Naive thymus-derived CD4-positive, alpha-beta T cell (primary cell): ENCODE measurements around the gene GNA12. TPM values are rescaled to one million over a fixed set of nuclear protein-coding genes. Genes with fewer than 3 reads are reported as not detected.

Experiments
- ATAC-seq: fragments of 150-1000 bp; cut with Tn5 transposase; 2 replicates; pipeline ENCODE4 v1.10.0; 2021; ENCODE audit warnings: mild to moderate bottlenecking, moderate library complexity
- CTCF ChIA-PET: fragments of 350-600 bp; sonication (Branson Sonifier 250); formaldehyde crosslinking; loops from one replicate; lab custom pipeline; 2021; ENCODE audit warnings: antibody characterized with exemption; lab: Charles Lee
- POLR2A ChIA-PET: fragments of 350-600 bp; sonication (Branson Sonifier 250); formaldehyde crosslinking; loops from one replicate; lab custom pipeline; 2021; ENCODE audit warnings: antibody characterized with exemption, inconsistent platforms; lab: Charles Lee
- DNase-seq, 9 donors: peaks; one replicate each; pipeline versions ENCODE4 v3.0.0 to v3.0.0-alpha.2; 2020 to 2022; ENCODE audit warnings: mixed read lengths in 1 of 9
- H3K27ac ChIP-seq: one replicate; pipeline ENCODE4 v1.7.0; 2013; ENCODE audit warnings: mild to moderate bottlenecking, low read depth, low read length, moderate library complexity
- H3K27me3 ChIP-seq, 2 donors: one replicate each; pipeline ENCODE4 v1.7.0; 2013; ENCODE audit warnings: low read length in 2 of 2, mild to moderate bottlenecking in 2 of 2, moderate library complexity in 2 of 2; ENCODE audit not compliant: control insufficient read depth in 2 of 2, insufficient read depth in 2 of 2
- H3K36me3 ChIP-seq, 3 experiments: 1 replicate in 2 of 3; 2 replicates in 1 of 3; pipeline ENCODE4 v1.7.0; 2013; ENCODE audit warnings: low read length in 3 of 3, mild to moderate bottlenecking in 3 of 3, moderate library complexity in 1 of 3; ENCODE audit not compliant: insufficient read depth in 3 of 3, control insufficient read depth in 2 of 3
- H3K4me1 ChIP-seq, 2 donors: one replicate each; pipeline ENCODE4 v1.7.0; 2013; ENCODE audit warnings: low read length in 2 of 2, mild to moderate bottlenecking in 2 of 2, moderate library complexity in 1 of 2; ENCODE audit not compliant: control insufficient read depth in 2 of 2, insufficient read depth in 2 of 2
- H3K4me3 ChIP-seq: 2 replicates; pipeline ENCODE4 v1.7.0; 2013; ENCODE audit warnings: mild to moderate bottlenecking, low read length
- H3K9me3 ChIP-seq, 3 experiments: 1 replicate in 2 of 3; 2 replicates in 1 of 3; pipeline ENCODE4 v1.7.0; 2013; ENCODE audit warnings: low read length in 3 of 3; ENCODE audit not compliant: control insufficient read depth in 2 of 3
- H3K27ac Mint-ChIP-seq, 9 donors: one replicate each; pipeline ENCODE4 v1.8.0; 2020 to 2022; ENCODE audit warnings: mixed read lengths in 9 of 9, mild to moderate bottlenecking in 8 of 9, moderate library complexity in 5 of 9, inconsistent platforms in 2 of 9
- H3K27me3 Mint-ChIP-seq, 5 donors: one replicate each; pipeline ENCODE4 v1.8.0; 2021 to 2022; ENCODE audit warnings: mixed read lengths in 5 of 5, mild to moderate bottlenecking in 1 of 5
- H3K36me3 Mint-ChIP-seq, 5 donors: one replicate each; pipeline ENCODE4 v1.8.0; 2020 to 2022; ENCODE audit warnings: mixed read lengths in 5 of 5, mild to moderate bottlenecking in 3 of 5, inconsistent platforms in 1 of 5
- H3K4me1 Mint-ChIP-seq, 7 donors: one replicate each; pipeline ENCODE4 v1.8.0; 2020 to 2022; ENCODE audit warnings: mixed read lengths in 7 of 7, mild to moderate bottlenecking in 3 of 7, inconsistent platforms in 1 of 7
- H3K4me3 Mint-ChIP-seq, 10 donors: one replicate each; pipeline ENCODE4 v1.8.0; 2020 to 2022; ENCODE audit warnings: mild to moderate bottlenecking in 10 of 10, mixed read lengths in 10 of 10, moderate library complexity in 6 of 10, inconsistent platforms in 2 of 10
- H3K9me3 Mint-ChIP-seq, 11 donors: one replicate each; pipeline ENCODE4 v1.8.0; 2020 to 2022; ENCODE audit warnings: mixed read lengths in 11 of 11, mild to moderate bottlenecking in 4 of 11, inconsistent platforms in 1 of 11, moderate library complexity in 1 of 11
- intact Hi-C, 2 donors: fragments of 100-400 bp; cut with micrococcal nuclease; formaldehyde crosslinking; loops; one replicate each; pipeline ENCODE4 v1.15.1; 2023
- polyA plus RNA-seq, 2 donors: library from polyadenylated mRNA; unstranded; fragments of 300-500 nt; fragmentation: Illumina TruSeq; gene quantifications; one replicate each; pipeline ENCODE4 v1.2.3, GENCODE V29; 2021
- total RNA-seq, 6 experiments: library from RNA in 5 of 6; stranded (reverse) in 5 of 6; gene quantifications; 1 replicate in 5 of 6; 2 replicates in 1 of 6; pipeline ENCODE4 v1.2.3 and lab custom pipeline; 2021 to 2026

GNA12 gene
- total and polyA plus RNA-seq, 7 experiments from 2014 or later: 4.2 to 25.7 (median 18.5) TPM

DNA sequence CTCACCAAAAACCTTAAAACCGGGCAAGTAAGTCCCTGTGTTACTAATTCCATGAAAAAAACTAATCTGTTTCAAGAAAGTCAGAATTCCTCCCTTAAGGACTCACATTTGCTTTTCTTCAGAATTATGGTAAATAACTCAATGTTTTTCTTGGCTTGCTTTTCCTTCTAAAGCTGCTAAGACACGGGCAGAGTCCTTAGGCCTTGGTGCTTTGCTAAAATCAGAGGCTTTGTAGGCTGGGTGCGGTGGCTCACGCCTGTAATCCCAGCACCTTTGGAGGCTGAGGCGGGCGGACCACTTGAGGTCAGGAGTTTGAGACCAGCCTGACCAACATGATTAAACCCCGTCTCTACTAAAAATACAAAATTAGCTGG is 32.0 kb downstream of the GNA12 start:
- Mint-ChIP-seq H3K4me3 (no peak overlapping the region), H3K27me3 (no peaks in the 10 kb centered on the region), H3K27ac (no peak overlapping the region), H3K4me1 (peaks cover 5 to 41% (median 26%) of the 10 kb centered on the region in 7 donors), H3K9me3 (peaks cover 0 to 2% (median 0%) of the 10 kb centered on the region in 11 donors), H3K36me3 (peaks cover 0 to 49% (median 18%) of the 10 kb centered on the region in 5 donors)
- no peak overlapping the region for H3K27ac ChIP-seq
- peaks cover 0 to 11% (median 0%) of the 10 kb centered on the region in 3 experiments for H3K36me3 ChIP-seq
- no peaks in the 10 kb centered on the region for H3K9me3 ChIP-seq
- intact Hi-C loops: no loop called here
- CTCF ChIA-PET: no interaction called here
- POLR2A ChIA-PET: no interaction called here
- no peaks in the 10 kb centered on the region for H3K27me3 ChIP-seq
- no peak for ATAC-seq
- H3K4me3 ChIP-seq: no peak overlapping the region
- DNase-seq: no peak
- no peaks in the 10 kb centered on the region for H3K4me1 ChIP-seq

DNA sequence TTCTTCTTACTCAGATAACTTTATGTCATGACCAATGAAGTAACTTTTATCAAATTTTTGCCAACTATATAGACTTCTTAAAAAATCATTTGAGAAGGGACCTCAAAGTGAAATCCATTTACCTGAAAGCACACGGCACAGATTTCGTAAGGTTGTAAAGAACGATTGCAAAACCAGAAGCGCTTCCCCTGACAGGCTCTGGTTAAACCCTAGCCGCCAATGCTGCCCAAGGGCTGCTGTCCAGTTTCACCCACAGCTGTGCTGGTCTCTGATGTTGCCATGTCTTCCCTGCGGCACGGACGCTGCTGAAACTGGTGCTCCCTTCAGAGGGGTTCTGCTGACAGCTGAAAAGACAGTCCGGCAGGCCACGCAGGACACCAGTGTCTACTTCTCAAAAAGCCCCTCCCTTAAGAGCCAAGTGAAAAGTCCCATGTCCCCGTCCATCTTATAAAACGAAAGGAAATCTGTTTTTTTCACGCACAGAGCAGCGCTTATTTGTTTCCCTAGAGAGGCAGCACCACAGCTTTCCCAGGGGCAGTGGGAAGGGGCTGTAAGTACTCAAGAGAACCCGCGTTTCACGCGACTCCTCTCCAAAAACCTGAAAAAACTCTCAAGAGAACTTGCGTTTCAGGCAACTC is 32.5 kb downstream of the GNA12 start:
- H3K4me3 ChIP-seq: no peak overlapping the region
- Mint-ChIP-seq H3K9me3 (peaks cover 0 to 2% (median 0%) of the 10 kb centered on the region in 11 donors), H3K36me3 (peaks cover 0 to 46% (median 18%) of the 10 kb centered on the region in 5 donors), H3K27me3 (no peaks in the 10 kb centered on the region), H3K4me1 (peaks cover 5 to 38% (median 26%) of the 10 kb centered on the region in 7 donors), H3K4me3 (no peak overlapping the region), H3K27ac (no peak overlapping the region)
- ATAC-seq: no peak
- no peak for DNase-seq
- intact Hi-C loops: no loop called here
- H3K27ac ChIP-seq: no peak overlapping the region
- POLR2A ChIA-PET: no interaction called here
- no peaks in the 10 kb centered on the region for H3K27me3 ChIP-seq
- H3K36me3 ChIP-seq: peaks cover 0 to 11% (median 0%) of the 10 kb centered on the region in 3 experiments
- H3K9me3 ChIP-seq: no peaks in the 10 kb centered on the region
- CTCF ChIA-PET: interaction anchor here (0.6 kb wide), 1 partner anchor 72 kb away, joined by 3 read pairs; no protein-coding TSS in a partner anchor
- no peaks in the 10 kb centered on the region for H3K4me1 ChIP-seq

DNA sequence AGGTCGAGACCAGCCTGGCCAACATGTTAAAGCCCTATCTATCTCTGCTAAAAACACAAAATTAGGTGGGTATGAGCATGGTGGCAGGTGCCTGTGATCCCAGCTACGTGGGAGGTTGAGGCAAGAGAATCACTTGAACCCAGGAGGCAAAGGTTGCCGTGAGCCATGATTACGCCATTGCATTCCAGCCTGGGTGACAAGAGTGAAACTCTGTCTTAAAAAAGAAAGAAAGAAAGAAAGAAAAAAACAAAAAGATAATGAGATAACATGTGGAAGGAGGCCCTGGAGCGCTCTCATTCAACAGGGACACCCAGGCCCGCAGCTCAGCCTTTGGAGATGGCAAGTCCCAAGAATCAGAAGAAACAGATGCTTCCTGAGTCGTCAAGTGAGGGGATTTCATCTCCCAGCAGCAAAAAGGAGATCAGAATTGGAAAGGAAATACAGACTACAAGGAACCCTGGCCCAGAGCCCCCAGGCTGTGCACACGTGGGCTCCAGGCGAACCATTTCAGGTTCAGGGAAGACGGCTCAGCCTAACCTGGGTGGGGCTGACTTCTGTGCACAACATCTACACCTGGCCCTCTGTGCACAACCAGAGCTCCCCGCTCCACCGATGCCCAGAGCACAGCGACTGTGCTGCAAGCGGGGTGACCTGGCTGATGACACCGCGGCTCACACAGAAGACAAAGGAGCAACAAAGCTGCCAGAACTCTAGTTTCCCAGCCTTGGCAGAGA is 33.3 kb downstream of the GNA12 start:
- H3K27ac ChIP-seq: no peak overlapping the region
- ATAC-seq (no peak), DNase-seq (no peak)
- Mint-ChIP-seq H3K4me3 (no peak overlapping the region), H3K4me1 (peaks cover 5 to 38% (median 25%) of the 10 kb centered on the region in 7 donors), H3K36me3 (peaks cover 0 to 45% (median 18%) of the 10 kb centered on the region in 5 donors), H3K27ac (no peak overlapping the region), H3K27me3 (no peaks in the 10 kb centered on the region), H3K9me3 (peaks cover 0 to 2% (median 0%) of the 10 kb centered on the region in 11 donors)
- no peak overlapping the region for H3K4me3 ChIP-seq
- no peaks in the 10 kb centered on the region for H3K9me3 ChIP-seq
- no peaks in the 10 kb centered on the region for H3K4me1 ChIP-seq
- intact Hi-C loops: no loop called here
- ChIA-PET CTCF (interaction anchor here (0.6 kb wide), 1 partner anchor 73 kb away, joined by 3 read pairs; no protein-coding TSS in a partner anchor), POLR2A (no interaction called here)
- no peaks in the 10 kb centered on the region for H3K27me3 ChIP-seq
- H3K36me3 ChIP-seq: peaks cover 0 to 11% (median 0%) of the 10 kb centered on the region in 3 experiments

GRCh38 chr7:2809903-2810625 is 34.0 kb downstream of the GNA12 start:
- peaks cover 0 to 3% (median 0%) of the 10 kb centered on the region in 11 donors for H3K9me3 Mint-ChIP-seq
- peaks cover 0 to 40% (median 18%) of the 10 kb centered on the region in 5 donors for H3K36me3 Mint-ChIP-seq
- no peak overlapping the region for H3K27ac Mint-ChIP-seq
- peaks cover 5 to 34% (median 21%) of the 10 kb centered on the region in 7 donors for H3K4me1 Mint-ChIP-seq
- ATAC-seq: no peak
- H3K27me3 Mint-ChIP-seq: no peaks in the 10 kb centered on the region
- POLR2A ChIA-PET: no interaction called here
- Histone ChIP-seq H3K27me3 (no peaks in the 10 kb centered on the region), H3K36me3 (peaks cover 0 to 11% (median 0%) of the 10 kb centered on the region in 3 experiments), H3K9me3 (no peaks in the 10 kb centered on the region), H3K4me3 (no peak overlapping the region), H3K27ac (no peak overlapping the region), H3K4me1 (no peaks in the 10 kb centered on the region)
- CTCF ChIA-PET: no interaction called here
- no peak for DNase-seq
- no peak overlapping the region for H3K4me3 Mint-ChIP-seq
- intact Hi-C loops: no loop called here

DNA sequence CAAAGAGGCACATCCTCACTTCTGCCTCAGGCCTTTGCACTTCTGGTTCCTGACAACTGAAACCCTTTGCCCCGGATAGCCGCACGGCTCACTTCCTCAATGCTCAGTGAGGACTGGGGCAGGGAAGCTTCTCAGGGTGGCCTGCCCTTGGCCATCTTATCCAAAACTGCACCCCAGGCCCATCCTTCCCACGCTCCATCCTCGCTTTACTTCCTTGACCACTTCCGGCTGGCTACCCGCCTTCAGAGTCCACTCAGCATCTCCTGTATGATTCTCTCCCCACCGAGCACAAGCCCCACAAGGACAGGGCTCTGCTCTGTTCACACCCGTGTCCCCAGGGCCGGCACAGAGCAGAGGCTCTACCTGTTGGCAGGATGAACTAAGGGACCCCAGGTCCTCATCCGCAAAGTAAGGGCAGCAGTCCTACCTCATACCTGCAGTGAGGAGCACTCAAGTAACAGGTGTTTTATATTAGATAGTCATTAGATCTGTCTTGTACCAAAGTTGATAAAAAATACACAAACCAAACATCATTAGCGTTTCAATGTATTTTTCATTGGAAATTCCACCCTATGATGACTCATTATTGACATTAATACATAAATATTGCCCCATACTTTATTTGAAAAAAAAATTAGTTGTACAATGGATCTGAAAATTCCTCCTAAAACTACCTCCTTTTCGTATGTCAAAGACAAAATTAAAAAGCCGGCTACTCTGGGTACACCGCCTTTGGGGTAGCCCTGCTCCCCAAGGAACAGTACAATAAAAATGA is 35.0 kb downstream of the GNA12 start:
- no peak for DNase-seq
- H3K27me3 ChIP-seq: no peaks in the 10 kb centered on the region
- no peaks in the 10 kb centered on the region for H3K4me1 ChIP-seq
- peak; percentile 72 for ATAC-seq
- ChIA-PET CTCF (no interaction called here), POLR2A (no interaction called here)
- no peak overlapping the region for H3K4me3 Mint-ChIP-seq
- peaks cover 0 to 37% (median 16%) of the 10 kb centered on the region in 5 donors for H3K36me3 Mint-ChIP-seq
- peaks cover 0 to 4% (median 0%) of the 10 kb centered on the region in 3 experiments for H3K36me3 ChIP-seq
- intact Hi-C loops: no loop called here
- no peak overlapping the region for H3K27ac ChIP-seq
- H3K27me3 Mint-ChIP-seq: no peaks in the 10 kb centered on the region
- no peak overlapping the region for H3K27ac Mint-ChIP-seq
- peaks cover 2 to 34% (median 27%) of the 10 kb centered on the region in 7 donors for H3K4me1 Mint-ChIP-seq
- peaks cover 0 to 3% (median 0%) of the 10 kb centered on the region in 11 donors for H3K9me3 Mint-ChIP-seq
- no peaks in the 10 kb centered on the region for H3K9me3 ChIP-seq
- no peak overlapping the region for H3K4me3 ChIP-seq
